GM12891 (cell line): ENCODE results near the gene TEX28.

ENCODE experiments used
- PAX5 ChIP-seq: IDR thresholded peaks from 2 replicates; pipeline ENCODE4 v1.6.1; 2011; ENCODE audit warnings: low read length, moderate library complexity, mild to moderate bottlenecking; ENCODE audit not compliant: insufficient read depth, severe bottlenecking
- POLR2A ChIP-seq: IDR thresholded peaks from 2 replicates; pipeline ENCODE4 v1.6.1; 2011; ENCODE audit warnings: low read depth, low read length, control low read depth
- POLR2AphosphoS5 ChIP-seq: IDR thresholded peaks from 2 replicates; pipeline ENCODE4 v1.6.1; 2011; ENCODE audit warnings: low read depth, low read length, control low read depth
- TAF1 ChIP-seq: IDR thresholded peaks from 2 replicates; pipeline ENCODE4 v1.6.1; 2011; ENCODE audit warnings: low read depth, low read length, control low read depth

- TF ChIP-seq PAX5 (no peak), POLR2A (no peak), TAF1 (no peak), POLR2AphosphoS5 (no peak)
These were observed 25.5 kb upstream of the TEX28 start for GRCh38 chrX:154320406-154320805.
